DOHH2 (cell line): Measurements from ENCODE around the gene SOCS2.

Source experiments
- H3F3A ChIP-seq: fragments of 200-600 bp; sonication (generic), shearing (Covaris generic); 2 replicates; pipeline ENCODE4 v1.6.0; 2016; ENCODE audit warnings: antibody characterized with exemption, mild to moderate bottlenecking; ENCODE audit not compliant: control insufficient read depth, insufficient read depth
- H3K27ac ChIP-seq: fragments of 200-600 bp; sonication (generic); 2 replicates; pipeline ENCODE4 v1.5.1; 2014; ENCODE audit warnings: low read depth, mild to moderate bottlenecking, low read length, moderate library complexity
- H3K27me3 ChIP-seq: fragments of 200-600 bp; sonication (generic); 2 replicates; pipeline ENCODE4 v1.6.1; 2014; ENCODE audit warnings: mild to moderate bottlenecking, low read length, mixed read lengths; ENCODE audit not compliant: control insufficient read depth
- H3K36me3 ChIP-seq: fragments of 200-600 bp; sonication (generic); 2 replicates; pipeline ENCODE4 v1.6.1; 2014; ENCODE audit warnings: mild to moderate bottlenecking, low read length, moderate library complexity, mixed read lengths; ENCODE audit not compliant: control insufficient read depth
- H3K4me1 ChIP-seq: fragments of 200-600 bp; sonication (generic); 2 replicates; pipeline ENCODE4 v1.6.1; 2014; ENCODE audit warnings: mild to moderate bottlenecking, low read length, mixed read lengths; ENCODE audit not compliant: control insufficient read depth
- H3K4me2 ChIP-seq: fragments of 200-600 bp; sonication (generic); 2 replicates; pipeline ENCODE4 v1.6.0; 2014; ENCODE audit warnings: mild to moderate bottlenecking, low read length, moderate library complexity
- H3K4me3 ChIP-seq: fragments of 200-600 bp; sonication (generic); 2 replicates; pipeline ENCODE4 v1.5.1; 2014; ENCODE audit warnings: mild to moderate bottlenecking, low read length, mixed read lengths
- H3K79me2 ChIP-seq: fragments of 200-600 bp; sonication (generic); 2 replicates; pipeline ENCODE4 v1.6.1; 2014; ENCODE audit warnings: mild to moderate bottlenecking, low read length, mixed read lengths; ENCODE audit not compliant: control insufficient read depth
- H3K9me2 ChIP-seq: fragments of 200-600 bp; sonication (generic); replicated peaks from 2 replicates; pipeline ENCODE4 v1.6.1; 2014; ENCODE audit warnings: mild to moderate bottlenecking, low read length, mixed read lengths; ENCODE audit not compliant: control insufficient read depth
- H3K9me3 ChIP-seq: fragments of 200-600 bp; sonication (generic); 2 replicates; pipeline ENCODE4 v1.6.1; 2014; ENCODE audit warnings: antibody characterized with exemption, low read length, mixed read lengths; ENCODE audit not compliant: control insufficient read depth, insufficient read depth
- H4K20me1 ChIP-seq: fragments of 200-600 bp; sonication (generic); 2 replicates; pipeline ENCODE4 v1.6.0; 2014; ENCODE audit warnings: low read depth, mild to moderate bottlenecking, antibody characterized with exemption, low read length, moderate library complexity; ENCODE audit not compliant: control insufficient read depth, insufficient read depth
- EZH2phosphoT487 ChIP-seq: fragments of 200-600 bp; sonication (generic); IDR thresholded peaks from 2 replicates; pipeline ENCODE4 v1.6.1; 2017; ENCODE audit warnings: borderline replicate concordance, mild to moderate bottlenecking, antibody characterized with exemption, low read length, moderate library complexity, mixed read lengths
- TF ChIP-seq, protein P1 (sequence below): fragments of 200-600 bp; sonication (generic); IDR thresholded peaks from one replicate; pipeline ENCODE4 v1.5.1; 2014; ENCODE audit warnings: antibody characterized with exemption, mild to moderate bottlenecking, low read depth, low read length; ENCODE audit not compliant: poor library complexity, severe bottlenecking

SOCS2 gene

DNA sequence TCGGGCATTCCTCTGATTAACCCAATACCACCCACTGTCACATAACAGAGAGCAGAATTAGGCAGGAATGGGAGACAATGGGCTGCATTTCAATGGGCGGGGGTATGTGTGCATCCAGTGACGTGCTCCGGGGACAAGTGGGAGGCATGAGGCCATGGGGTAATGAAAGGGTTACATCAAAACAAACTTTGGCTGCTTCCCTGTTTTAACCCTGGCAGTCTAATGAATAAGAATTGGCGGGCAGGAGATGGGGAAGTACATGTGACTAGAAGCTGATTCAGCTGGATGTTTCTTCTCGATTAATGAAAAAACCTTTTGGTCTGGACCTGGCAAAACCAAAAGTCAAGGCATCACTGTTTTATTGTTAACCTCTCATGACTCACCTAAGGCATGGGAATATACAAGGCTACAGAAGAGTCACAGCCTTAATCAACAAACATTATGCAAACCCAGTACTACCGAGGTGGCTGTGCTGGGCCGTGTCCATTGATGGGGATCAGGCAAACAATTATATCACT, 44.2 kb downstream of the SOCS2 start:
- no peaks in the 10 kb centered on the region for H3F3A ChIP-seq
- H3K9me2 ChIP-seq = no peaks in the 10 kb centered on the region
- H3K4me1 ChIP-seq = no peaks in the 10 kb centered on the region
- H3K4me2 ChIP-seq = no peak overlapping the region
- no peaks in the 10 kb centered on the region for H3K9me3 ChIP-seq
- H3K27me3 ChIP-seq = 0 out of 2 replicates have a peak, but pooled peaks cover 4% of the 10 kb centered on the region
- H3K4me3 ChIP-seq = no peak overlapping the region
- H3K27ac ChIP-seq = no peak overlapping the region
- H3K79me2 ChIP-seq = no peaks in the 10 kb centered on the region
- TF ChIP-seq EZH2phosphoT487 = no peak
- TF ChIP-seq, protein P1, sequence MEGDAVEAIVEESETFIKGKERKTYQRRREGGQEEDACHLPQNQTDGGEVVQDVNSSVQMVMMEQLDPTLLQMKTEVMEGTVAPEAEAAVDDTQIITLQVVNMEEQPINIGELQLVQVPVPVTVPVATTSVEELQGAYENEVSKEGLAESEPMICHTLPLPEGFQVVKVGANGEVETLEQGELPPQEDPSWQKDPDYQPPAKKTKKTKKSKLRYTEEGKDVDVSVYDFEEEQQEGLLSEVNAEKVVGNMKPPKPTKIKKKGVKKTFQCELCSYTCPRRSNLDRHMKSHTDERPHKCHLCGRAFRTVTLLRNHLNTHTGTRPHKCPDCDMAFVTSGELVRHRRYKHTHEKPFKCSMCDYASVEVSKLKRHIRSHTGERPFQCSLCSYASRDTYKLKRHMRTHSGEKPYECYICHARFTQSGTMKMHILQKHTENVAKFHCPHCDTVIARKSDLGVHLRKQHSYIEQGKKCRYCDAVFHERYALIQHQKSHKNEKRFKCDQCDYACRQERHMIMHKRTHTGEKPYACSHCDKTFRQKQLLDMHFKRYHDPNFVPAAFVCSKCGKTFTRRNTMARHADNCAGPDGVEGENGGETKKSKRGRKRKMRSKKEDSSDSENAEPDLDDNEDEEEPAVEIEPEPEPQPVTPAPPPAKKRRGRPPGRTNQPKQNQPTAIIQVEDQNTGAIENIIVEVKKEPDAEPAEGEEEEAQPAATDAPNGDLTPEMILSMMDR = no peak
- H4K20me1 ChIP-seq = no peaks in the 10 kb centered on the region
- H3K36me3 ChIP-seq = no peaks in the 10 kb centered on the region

DNA sequence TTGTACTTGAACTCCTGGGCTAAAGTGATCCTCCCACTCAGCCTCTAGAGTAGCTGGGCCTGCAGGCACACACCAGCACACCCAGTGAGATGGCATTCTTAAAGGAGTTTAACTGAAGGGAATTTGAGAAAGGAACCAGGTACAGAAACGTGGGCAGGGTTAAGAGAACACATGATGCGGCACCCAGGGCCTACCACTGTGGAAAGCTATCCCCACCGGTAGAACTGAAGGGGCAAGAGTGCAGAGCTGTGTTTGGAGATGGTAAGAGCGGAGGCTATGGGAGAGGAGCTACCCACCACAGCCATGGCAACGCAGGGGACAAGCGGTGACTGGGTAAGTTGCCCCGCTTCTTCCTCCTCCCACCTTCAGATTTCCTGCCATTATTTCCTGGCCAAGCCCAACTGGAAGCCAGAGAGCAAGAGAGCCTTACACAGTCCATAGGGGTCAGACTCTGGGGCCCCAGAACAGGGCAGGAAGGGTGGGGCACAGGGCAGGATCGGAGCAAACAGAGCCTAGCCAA, 46.5 kb downstream of the SOCS2 start:
- no peaks in the 10 kb centered on the region for H3K36me3 ChIP-seq

DNA sequence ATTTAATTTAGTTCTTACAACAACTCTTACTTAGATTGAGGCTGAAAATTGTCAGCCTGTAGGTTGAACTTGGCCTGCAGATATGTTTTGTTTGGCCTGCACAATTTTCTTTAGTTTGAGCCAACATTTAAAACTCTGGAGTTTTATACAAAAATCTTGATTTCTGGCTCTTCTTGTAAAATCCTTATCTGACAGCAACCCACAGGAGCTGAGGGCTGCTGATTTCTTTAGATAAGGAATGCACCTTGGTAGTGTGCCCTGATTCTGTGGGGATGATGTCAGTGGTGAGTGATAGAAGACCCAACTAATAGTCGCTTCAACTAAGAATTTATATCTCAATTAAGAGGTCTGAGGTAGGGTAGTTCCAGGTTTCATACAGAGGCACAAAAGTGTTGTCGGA, 49.5 kb downstream of the SOCS2 start:
- H3K79me2 ChIP-seq = no peaks in the 10 kb centered on the region
- no peaks in the 10 kb centered on the region for H3K27me3 ChIP-seq
- no peak overlapping the region for H3K27ac ChIP-seq
- no peaks in the 10 kb centered on the region for H3F3A ChIP-seq
- no peaks in the 10 kb centered on the region for H3K36me3 ChIP-seq
- H4K20me1 ChIP-seq = no peaks in the 10 kb centered on the region
- H3K9me2 ChIP-seq = no peaks in the 10 kb centered on the region
- no peak overlapping the region for H3K4me2 ChIP-seq
- 0 out of 2 replicates have a peak, but pooled peaks cover 3% of the 10 kb centered on the region for H3K4me1 ChIP-seq
- H3K9me3 ChIP-seq = 0 out of 2 replicates have a peak, but pooled peaks cover 4% of the 10 kb centered on the region
- no peak overlapping the region for H3K4me3 ChIP-seq
- TF ChIP-seq, protein P1 = no peak
- no peak for TF ChIP-seq EZH2phosphoT487

More for the DNA sequence above, 46.5 kb downstream of the SOCS2 start:
- Histone ChIP-seq H3K9me3 (0 out of 2 replicates have a peak, but pooled peaks cover 4% of the 10 kb centered on the region), H3K4me2 (no peak overlapping the region), H3K9me2 (no peaks in the 10 kb centered on the region), H3K4me3 (no peak overlapping the region), H3K4me1 (no peaks in the 10 kb centered on the region), H3K27me3 (no peaks in the 10 kb centered on the region), H4K20me1 (no peaks in the 10 kb centered on the region), H3K27ac (no peak overlapping the region), H3F3A (no peaks in the 10 kb centered on the region), H3K79me2 (no peaks in the 10 kb centered on the region)
- TF ChIP-seq, protein P1 = no peak
- TF ChIP-seq EZH2phosphoT487 = no peak
